Head of caudate nucleus (tissue), 42 donors: ENCODE measurements around the gene NKAP.
"Not testable (repeated sequence)": the region's sequence is repeated elsewhere in the genome, so short reads cannot be mapped to it uniquely, and the experiment has no call there.

Source experiments
- DNase-seq, 42 donors: peaks; one replicate each; pipeline versions ENCODE4 v3.0.0 to v3.0.0-alpha.2; 2020 to 2021; ENCODE audit warnings: mixed read lengths in 7 of 42
- intact Hi-C: fragments of 100-400 bp; cut with DNase I; formaldehyde crosslinking; loops from one replicate; pipeline ENCODE4 v1.15.0; 2022

Gene NKAP

DNA sequence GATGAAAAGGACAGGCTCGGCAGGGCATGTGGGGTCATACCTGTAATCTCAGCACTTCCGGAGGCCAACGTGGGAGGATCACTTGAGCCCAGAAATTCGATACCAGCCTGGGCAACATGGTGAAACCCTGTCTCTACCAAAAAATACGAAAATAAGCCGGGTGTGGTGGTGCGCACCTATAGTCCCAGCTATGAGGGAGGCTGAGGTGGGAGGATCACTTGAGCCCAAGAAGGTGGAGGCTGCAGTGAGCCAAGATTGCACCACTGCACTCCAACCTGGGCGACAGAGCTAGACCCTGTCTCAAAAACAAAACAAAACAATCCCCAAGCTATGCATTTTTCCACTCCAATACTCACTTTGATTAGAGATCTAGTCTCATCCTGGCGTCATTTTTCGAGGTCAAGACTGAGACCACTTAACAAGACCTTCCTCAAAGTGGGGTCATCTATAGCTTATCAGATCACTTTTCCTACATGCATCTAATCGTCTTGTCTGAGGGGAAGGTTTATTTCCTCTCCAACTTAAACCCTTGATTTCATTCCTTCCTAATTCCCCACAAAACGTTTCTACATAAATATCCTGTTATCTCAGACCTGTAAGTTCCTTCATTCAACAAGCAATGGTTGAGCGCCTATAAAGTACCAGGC, 1.3 kb downstream of the NKAP start:
- intact Hi-C loops = no loop called here
- no peak for DNase-seq

DNA sequence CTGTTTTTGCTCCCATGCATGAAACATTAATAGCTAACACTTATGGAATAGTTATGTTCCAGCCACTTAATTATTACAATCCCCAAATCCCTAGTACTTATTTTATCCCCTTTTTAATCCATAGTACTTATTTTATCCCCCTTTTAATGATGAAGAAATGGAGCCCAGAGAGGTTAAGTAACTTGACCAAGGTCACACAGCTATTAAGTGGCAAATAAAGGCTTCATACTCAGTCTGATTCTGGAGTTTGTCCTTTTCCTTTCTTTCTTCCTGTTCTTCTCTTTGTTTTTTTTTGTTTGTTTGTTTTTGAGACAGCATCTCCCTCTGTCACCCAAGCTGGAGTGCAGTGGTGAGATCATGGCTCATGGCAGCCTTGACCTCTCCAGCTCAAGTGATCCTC, 2.2 kb downstream of the NKAP start:
- intact Hi-C loops = no loop called here
- no peak for DNase-seq

DNA sequence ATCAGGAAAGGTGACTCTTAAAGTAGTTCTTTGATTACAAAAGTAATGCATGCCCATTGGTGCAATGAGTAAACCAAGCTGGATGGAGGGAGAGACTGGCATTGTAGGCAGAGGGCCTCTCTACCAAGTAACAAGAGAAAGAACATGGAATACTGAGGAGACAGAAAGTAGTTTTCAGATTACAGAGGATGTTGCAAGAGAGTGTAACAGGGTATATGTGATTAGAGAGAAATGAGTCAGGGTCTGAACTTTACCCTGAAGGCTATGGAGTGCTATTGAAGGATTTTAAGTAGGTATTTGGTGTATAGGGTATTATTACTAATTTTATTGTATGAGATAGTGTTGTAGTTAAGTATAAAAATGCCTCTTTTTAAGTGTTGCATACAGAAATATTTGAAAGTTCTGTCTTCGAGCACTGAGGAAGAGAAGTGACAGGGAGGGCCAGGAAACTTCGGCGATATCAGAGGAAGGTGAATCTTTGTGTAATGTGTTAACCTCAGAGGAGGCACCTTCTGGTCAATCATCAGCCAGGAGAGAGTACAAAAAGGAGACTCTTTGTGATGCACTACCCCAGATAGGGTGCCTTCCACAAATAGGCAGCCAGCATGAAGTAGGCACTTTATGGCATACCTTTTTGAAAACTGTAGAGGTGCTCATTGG, 8.2 kb downstream of the NKAP start:
- no peak for DNase-seq
- intact Hi-C loops = no loop called here

DNA sequence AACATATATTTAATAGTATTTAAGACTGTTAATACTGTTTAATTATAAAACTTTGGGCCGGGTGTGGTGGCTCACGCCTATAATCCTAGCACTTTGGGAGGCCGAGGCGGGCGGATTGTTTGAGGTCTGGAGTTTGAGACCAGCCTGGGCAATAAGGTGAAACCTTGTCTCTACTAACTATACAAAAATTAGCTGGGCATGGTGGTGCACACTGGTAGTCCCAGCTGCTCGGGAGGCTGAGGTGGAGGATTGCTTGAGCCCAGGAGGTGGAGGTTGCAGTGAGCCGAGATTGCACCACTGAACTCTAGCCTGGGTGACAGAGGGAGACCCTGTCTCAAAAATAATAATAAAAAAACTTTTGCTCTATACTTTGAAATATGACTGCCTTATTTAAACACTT, 21.2 kb downstream of the NKAP start:
- DNase-seq, intact Hi-C loops: not testable (repeated sequence)

DNA sequence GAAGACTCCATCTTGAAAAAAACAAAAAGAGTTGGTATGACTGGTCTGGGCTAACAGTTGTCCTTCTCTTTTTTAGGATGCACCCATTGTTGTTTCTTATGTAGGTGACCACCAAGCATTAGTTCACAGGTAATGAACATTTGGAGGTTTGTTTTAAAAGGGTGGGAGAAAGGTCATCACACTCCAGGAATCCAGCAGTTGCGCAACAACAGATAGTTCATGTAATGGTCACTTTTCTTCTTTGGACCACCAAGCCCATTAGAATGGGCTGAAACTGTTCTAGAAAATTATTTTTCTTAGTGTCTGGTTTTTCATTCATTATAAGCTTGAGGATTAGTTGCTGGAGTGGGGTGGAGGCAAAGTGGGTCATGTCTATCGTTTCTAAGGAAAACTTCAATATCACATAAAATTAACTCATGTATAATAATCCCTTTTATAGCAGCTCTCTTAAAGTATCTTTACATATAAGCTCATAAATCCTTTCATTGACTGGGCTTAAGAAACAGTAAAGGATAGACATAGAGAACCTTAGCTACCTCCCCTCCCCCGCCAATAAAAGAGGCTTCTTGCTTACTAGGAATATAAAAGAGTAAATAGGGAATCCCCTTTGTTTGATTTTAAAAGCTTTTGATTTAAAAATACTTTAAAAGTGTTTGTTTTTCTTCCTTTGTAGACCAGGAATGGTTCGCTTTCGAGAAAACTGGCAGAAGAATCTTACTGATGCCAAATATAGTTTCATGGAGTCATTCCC, 23.5 kb downstream of the NKAP start:
- intact Hi-C loops = no loop called here
- DNase-seq = no peak

DNA sequence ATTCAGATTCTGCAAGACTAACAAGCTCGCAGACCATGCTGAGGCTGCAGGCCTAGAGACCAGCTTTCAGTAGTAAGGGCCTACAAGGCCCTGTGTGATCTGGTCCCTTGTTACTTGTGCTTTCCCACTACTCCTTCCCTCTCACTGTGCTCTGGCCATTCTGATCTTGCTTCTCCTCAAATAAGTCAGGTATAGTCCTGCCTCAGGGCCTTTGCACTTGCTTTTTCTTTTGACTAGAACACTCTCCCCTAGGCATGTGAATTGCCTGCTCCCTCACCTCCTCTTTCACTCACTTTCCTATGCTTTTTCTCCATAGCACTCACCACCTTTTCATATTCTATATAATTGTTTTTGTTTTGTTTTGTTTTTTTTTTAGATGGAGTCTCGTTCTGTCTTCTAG, 25.7 kb downstream of the NKAP start:
- DNase-seq = no peak
- intact Hi-C loops = no loop called here

DNA sequence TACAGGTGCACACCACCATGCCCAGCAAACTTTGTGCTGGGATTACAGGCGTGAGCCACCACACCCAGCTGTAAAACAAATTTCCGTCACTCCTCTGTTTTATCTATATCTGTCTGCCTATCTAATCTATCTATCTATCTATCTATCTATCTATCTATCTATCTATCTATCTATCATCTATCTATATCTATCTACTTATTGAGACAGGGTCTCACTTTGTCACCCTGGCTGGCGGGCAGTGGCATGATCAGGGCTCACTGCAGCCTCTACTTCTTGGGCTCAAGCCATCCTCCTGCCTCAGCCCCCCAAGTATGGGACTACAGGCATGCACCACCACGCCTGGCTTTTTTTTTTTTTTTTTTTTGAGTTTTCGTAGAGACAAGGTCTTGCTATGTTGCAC, 27.2 kb downstream of the NKAP start:
- no peak for DNase-seq
- intact Hi-C loops = no loop called here

DNA sequence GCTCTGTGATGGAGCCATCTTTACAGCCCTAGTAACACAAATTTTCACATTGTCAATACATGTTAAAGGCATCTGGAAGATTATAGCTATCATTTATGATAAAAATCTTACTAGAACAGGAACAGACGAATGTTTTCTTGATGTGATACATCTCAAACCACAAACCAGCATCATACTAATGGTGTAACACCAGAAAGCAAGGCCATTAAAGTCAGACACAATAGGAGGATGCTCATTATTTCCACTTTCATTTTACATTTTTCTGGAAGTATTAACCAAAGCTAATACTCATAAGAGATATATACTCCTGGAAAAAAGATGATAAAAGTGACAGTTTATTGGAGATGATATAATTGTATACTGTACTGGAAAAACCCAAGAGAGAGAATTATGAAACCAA, 42.6 kb downstream of the NKAP start:
- intact Hi-C loops = no loop called here

DNA sequence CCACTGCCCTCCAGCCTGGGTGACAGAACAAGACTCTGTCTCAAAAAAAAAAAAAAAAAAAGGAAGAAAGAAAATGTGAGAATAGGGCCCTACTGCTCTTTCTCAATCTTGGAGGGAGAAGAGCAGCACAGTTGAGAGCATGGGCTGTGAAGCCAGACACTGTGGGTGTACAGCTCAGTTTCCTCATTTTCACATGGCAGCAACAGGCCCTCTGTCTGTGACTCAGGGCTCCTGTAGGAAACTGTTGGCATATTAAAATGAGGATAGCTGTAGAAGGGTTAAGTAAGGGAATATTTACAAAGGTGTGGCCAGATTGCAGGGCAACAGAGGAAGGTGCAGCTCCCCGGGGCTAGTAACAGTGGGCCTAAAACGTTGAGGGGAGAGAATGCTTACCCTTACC, 44.4 kb downstream of the NKAP start:
- intact Hi-C loops = no loop called here
- peak in 5 of 42 donors; percentile 4 to 41 (median 16) for DNase-seq

More for the DNA sequence above, 42.6 kb downstream of the NKAP start:
- no peak for DNase-seq

DNA sequence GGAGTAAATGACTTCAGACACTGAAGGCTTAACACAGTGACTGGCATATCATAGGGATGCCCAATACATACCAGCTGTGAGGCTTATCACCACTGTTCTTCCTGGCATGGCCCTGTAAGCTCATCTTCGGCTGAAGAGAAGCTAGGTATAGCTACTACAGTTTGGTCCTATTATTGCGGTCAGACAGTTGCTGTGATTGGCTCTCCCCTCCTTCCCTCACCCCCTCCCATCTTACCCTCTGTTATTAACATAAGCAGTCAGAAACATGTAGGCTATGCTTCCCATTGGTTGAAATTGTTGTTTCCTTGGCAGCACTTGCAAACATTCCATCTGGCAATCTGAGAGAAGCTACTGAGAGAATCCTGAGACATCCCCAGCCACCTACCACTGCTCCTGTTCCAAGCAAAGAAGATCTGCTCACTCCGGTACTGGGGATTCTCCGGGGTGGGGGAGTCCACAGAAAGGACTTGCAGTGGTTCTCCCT, 47.7 kb downstream of the NKAP start, which contains the start of gene AKAP14:
AKAP14 (plus strand) TSS at position 51 of the 484 bp plus-strand sequence. CDS start 7,331 bp downstream, outside the sequence.
- DNase-seq = no peak
- intact Hi-C loops = no loop called here

DNA sequence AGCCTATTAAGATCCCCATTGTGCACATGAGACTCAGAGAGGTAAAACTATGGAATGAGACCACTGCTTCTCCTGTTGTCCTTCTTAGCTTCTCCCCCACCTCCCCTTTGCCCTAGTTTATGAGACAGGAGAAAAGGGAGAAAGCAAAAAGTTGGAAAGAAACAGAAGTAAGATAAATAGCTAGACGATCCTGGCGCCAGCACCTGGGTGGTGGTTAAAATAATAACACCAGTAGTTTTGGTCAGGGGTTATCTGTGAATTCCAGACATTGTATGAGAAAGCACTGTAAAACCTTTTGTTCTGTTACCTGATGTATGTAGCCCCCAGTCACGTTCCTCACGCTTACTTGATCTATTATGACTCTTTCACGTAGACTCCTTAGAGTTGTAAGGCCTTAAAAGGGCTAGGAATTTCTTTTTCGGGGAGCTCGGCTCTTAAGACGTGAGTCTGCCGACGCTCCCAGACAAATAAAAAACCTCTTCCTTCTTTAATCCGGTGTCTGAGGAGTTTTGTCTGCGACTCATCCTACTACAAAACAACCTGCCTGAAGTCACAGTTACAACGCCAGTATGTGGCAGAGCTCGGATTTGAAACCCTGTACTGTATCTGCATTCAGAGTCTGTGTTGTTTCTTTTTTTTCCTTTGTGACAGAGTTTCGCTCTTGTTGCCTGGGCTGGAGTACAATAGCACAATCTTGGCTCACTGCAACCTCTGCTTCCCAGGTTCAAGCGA, 51.4 kb downstream of the NKAP start:
- intact Hi-C loops, DNase-seq: not testable (repeated sequence)

DNA sequence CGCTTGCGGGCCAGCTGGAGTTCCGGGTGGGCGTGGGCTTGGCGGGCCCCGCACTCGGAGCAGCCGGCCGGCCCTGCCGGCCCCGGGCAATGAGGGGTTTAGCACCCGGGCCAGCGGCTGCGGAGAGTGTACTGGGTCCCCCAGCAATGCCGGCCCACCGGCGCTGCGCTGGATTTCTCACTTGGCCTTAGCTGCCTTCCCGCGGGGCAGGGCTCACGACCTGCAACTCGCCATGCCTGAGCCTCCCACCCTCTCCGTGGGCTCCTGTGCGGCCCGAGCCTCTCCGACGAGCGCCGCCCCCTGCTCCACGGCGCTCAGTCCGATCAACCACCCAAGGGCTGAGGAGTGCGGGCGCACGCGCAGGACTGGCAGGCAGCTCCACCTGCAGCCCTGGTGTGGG, 52.9 kb downstream of the NKAP start:
- intact Hi-C loops, DNase-seq: not testable (repeated sequence)

DNA sequence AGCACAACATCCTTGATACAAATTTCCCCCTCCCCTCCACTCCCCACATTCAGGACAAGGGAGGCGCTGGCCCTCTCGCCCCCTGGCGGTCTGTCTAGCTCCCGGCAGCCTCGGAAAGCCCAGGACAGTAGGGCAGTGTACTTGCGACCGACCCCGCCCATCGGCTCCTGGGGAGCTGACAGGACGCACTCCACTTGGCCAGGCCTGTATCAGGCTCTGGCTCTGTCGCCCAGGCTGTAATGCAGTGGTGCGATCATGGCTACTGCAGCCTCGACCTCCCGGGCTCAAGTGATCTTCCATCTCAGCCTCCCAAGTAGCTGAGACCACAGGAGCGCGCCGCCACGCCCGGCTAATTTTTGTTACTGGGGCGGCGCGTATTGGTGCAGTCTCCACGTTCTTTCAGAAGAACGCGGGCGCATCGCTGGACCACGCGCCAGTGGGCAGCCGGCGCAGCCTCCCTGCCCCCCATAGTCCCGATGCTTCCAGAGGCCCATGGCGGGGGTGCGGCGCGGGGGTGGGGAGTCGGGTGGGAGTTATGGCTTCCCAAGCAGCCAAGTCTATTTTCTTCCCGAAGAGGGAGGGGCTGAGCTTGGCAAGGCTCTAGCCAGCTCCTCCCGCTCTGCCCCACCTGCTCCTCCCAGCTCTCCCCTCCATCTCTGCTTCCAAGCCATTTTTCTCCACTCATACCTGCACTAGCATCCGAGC, 55.7 kb downstream of the NKAP start:
- peak in 41 of 42 donors; percentile 3 to 69 (median 35) for DNase-seq

DNA sequence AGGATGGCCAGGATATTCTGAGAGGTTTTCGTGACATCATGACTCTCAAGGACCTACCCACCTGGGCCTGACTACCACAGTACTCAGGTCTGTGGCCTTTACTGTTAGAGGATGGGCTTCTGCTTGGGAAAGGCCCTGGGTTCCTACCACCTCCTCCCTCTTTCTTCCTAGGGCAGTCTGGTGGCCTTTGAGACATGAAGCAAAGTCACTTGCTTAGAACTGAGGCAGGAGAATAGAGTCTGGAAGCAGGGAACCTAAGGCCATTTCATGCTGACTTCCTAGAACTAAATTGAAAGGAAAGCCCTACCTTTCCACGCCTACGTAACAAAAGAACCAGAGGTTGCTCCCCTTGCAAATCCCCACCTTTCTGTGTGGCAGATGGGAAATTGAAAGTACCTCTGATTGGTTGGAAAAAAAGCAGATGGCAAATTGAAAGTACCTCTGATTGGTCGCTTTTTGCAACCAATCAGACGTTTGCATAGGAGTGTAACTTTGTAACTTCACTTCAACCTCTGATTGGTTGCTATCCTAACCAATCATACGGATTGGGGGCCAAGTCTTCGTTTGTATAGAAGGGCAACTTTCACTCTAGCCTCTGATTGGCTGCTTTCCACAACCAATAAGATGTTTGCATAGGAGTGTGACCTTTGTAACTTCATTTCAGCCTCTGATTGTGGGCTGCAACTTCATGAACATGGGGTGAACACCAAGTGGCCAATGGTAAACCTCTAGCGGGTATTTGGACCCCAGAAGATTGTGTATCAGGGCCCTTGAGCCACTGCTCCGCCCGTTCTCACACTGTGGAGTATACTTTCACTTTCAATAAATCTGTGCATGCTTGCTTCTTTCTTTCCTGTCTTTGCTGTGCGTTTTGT, 57.8 kb downstream of the NKAP start:
- intact Hi-C loops = no loop called here
- DNase-seq = peak in 5 of 42 donors; percentile 1 to 35 (median 21)

More for the DNA sequence above, 55.7 kb downstream of the NKAP start:
- intact Hi-C loops = no loop called here

DNA sequence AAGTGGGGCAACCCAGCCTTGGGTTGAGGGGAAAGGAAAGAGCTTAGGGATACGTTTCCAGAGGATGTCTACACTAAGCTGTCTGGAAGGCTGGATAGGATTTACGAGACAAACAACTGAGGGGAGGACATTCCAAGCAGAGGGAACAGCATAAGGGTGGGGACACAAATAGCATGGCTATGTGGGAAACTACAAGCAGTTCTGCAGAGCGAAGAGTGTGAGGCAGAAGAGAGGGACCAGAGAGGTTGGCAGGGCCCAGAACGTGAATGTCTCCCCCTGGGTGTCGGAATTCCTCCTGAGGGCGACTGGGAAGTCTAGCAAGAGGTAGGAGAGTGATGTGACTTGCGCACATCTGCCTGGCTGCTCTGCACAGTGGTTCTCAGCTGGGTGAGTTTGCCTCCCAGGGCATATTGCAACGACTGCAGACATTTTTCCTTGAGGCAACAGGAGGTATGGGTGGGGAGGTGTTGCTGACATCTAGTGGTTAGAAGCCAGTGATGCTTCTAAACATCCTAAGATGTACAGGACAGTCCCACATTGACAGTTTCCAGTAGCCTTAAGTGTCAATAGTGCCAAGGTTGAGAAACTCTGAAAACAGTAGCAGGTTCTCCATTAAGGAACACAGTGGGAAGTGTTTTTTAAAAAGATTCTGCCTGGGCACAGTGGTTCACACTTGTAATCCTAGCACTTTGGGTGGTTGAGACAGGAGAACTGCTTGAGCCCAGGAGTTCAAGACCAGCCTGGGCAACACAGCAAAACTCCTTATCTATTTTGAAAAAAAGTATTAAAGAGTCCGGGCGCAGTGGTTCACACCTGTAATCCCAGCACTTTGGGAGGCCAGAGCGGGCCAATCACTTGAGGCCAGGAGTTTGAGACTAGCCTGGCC, 62.8 kb downstream of the NKAP start:
- intact Hi-C loops = no loop called here

DNA sequence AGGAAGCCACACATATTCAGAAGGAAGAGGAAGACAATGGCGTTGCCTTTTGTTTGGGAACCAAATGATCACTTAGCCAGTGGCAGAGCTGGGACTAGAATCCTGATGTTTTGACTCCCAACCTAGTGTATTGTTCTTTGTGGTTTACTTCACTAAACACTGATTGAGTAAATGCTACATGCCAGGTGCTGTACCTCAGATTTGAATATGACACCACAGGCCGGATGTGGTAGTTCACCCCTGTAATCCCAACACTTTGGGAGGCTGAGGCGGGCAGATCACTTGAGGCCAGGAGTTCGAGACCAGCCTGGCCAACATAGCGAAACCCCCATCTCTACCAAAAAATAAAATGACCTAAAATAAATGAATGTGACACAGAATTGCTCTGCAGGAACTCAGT, 63.5 kb downstream of the NKAP start:
- intact Hi-C loops = no loop called here

More for the DNA sequence above, 62.8 kb downstream of the NKAP start:
- DNase-seq = peak in 19 of 42 donors; percentile 8 to 55 (median 24)

DNA sequence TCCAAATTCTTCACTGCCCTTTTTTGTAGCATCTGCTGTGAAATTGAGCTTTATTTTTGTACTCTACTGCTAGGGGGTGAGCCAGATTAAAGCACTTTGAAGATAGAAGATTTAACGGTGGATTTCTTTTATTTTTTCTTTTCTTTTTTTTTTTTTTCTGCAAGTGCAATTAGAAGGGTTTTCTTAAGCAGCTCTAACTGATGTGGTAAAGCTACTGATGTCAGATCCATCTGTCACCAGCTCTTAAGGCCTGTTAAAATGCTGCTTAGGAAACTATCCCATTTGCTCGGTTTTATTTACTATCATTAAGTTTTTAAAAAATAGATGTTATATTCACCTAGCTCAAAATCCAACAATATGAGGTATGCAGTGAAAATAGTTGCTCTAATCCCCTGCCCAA, 64.8 kb downstream of the NKAP start:
- intact Hi-C loops = no loop called here

More for the DNA sequence above, 63.5 kb downstream of the NKAP start:
- no peak for DNase-seq

More for the DNA sequence above, 64.8 kb downstream of the NKAP start:
- no peak for DNase-seq
